Activated CD8-positive, alpha-beta T cell treated with anti-CD3 and anti-CD28 coated beads for 36 hours (primary cell): ENCODE results near the gene MEF2D. TPM values are rescaled to one million over a fixed set of nuclear protein-coding genes. Genes with fewer than 3 reads are reported as not detected.

ENCODE experiments used
- ATAC-seq: fragments of 200-7000 bp; cut with Tn5 transposase; one replicate; pipeline ENCODE4 v1.10.0; 2021; ENCODE audit warnings: mild to moderate bottlenecking, moderate library complexity
- CTCF ChIA-PET: fragments of 350-600 bp; sonication (Branson Sonifier 250); formaldehyde crosslinking; loops from one replicate; lab custom pipeline; 2021; ENCODE audit warnings: antibody characterized with exemption; lab: Charles Lee
- POLR2A ChIA-PET: fragments of 350-600 bp; sonication (Branson Sonifier 250); formaldehyde crosslinking; loops from one replicate; lab custom pipeline; 2021; ENCODE audit warnings: antibody characterized with exemption; lab: Charles Lee
- DNase-seq: peaks from one replicate; pipeline ENCODE4 v3.0.0-alpha.2; 2020
- H3K27ac Mint-ChIP-seq: one replicate; pipeline ENCODE4 v1.8.0; 2021; ENCODE audit warnings: mild to moderate bottlenecking, mixed read lengths
- H3K27me3 Mint-ChIP-seq: one replicate; pipeline ENCODE4 v1.8.0; 2021; ENCODE audit warnings: mixed read lengths
- H3K36me3 Mint-ChIP-seq: one replicate; pipeline ENCODE4 v1.8.0; 2021; ENCODE audit warnings: low read depth, mixed read lengths
- H3K4me1 Mint-ChIP-seq: one replicate; pipeline ENCODE4 v1.8.0; 2021; ENCODE audit warnings: low read depth, mixed read lengths
- H3K4me3 Mint-ChIP-seq: one replicate; pipeline ENCODE4 v1.8.0; 2021; ENCODE audit warnings: mild to moderate bottlenecking, moderate library complexity, mixed read lengths
- H3K9me3 Mint-ChIP-seq: one replicate; pipeline ENCODE4 v1.8.0; 2021; ENCODE audit warnings: mixed read lengths
- CTCF ChIP-seq: fragments of 200-600 bp; IDR thresholded peaks from one replicate; pipeline ENCODE4 v1.8.0; 2022; ENCODE audit warnings: antibody characterized with exemption, mild to moderate bottlenecking
- intact Hi-C: fragments of 100-400 bp; cut with micrococcal nuclease; formaldehyde crosslinking; loops from one replicate; pipeline ENCODE4 v1.10.0; 2022
- total RNA-seq, 2 experiments: library from RNA; stranded (reverse); gene quantifications; one replicate each; pipeline ENCODE4 v1.2.3, GENCODE V29; 2021

The MEF2D gene
- total RNA-seq, 2 experiments from 2014 or later, result 35.3 to 35.8 TPM

GRCh38 chr1:156423422-156424352 is 76.9 kb downstream of the MEF2D start:
- ChIA-PET POLR2A (interaction anchor here (1.0 to 1.4 kb wide), 3 partner anchors 9 to 148 kb away, joined by 3 to 4 read pairs (median 3); no protein-coding TSS in a partner anchor), CTCF (interaction anchor here (0.7 to 16.7 kb wide), 5 partner anchors 9 to 39 kb away, joined by 3 to 177 read pairs (median 5); no protein-coding TSS in a partner anchor)
- H3K36me3 Mint-ChIP-seq, result no peaks in the 10 kb centered on the region
- no peak overlapping the region for H3K27ac Mint-ChIP-seq
- no peak for ATAC-seq
- H3K4me1 Mint-ChIP-seq, result peaks cover 18% of the 10 kb centered on the region
- no peak for TF ChIP-seq CTCF
- no peaks in the 10 kb centered on the region for H3K9me3 Mint-ChIP-seq
- no peak overlapping the region for H3K4me3 Mint-ChIP-seq
- intact Hi-C loops, result no loop called here
- DNase-seq, result no peak
- H3K27me3 Mint-ChIP-seq, result peaks cover 74% of the 10 kb centered on the region

- no peak for ATAC-seq
- POLR2A ChIA-PET, result interaction anchor here (0.7 to 1.0 kb wide), 2 partner anchors 8 to 10 kb away, joined by 3 read pairs; no protein-coding TSS in a partner anchor
Observed at GRCh38 chr1:156422602-156423091, 77.9 kb downstream of the MEF2D start.

GRCh38 chr1:156421939-156422601 is 78.5 kb downstream of the MEF2D start:
- peaks cover 71% of the 10 kb centered on the region for H3K27me3 Mint-ChIP-seq
- H3K27ac Mint-ChIP-seq, result no peak overlapping the region
- ATAC-seq (no peak), DNase-seq (no peak)
- no peak for TF ChIP-seq CTCF
- no peaks in the 10 kb centered on the region for H3K36me3 Mint-ChIP-seq
- POLR2A ChIA-PET, result interaction anchor here (0.7 kb wide), 1 partner anchor 10 kb away, joined by 3 read pairs; no protein-coding TSS in a partner anchor
- peak overlapping the region; percentile 54 for H3K4me3 Mint-ChIP-seq
- peaks cover 18% of the 10 kb centered on the region for H3K4me1 Mint-ChIP-seq
- CTCF ChIA-PET, result interaction anchor here (0.7 to 16.7 kb wide), 5 partner anchors 18 to 205 kb away, joined by 3 to 177 read pairs (median 3); no protein-coding TSS in a partner anchor
- intact Hi-C loops, result no loop called here
- no peaks in the 10 kb centered on the region for H3K9me3 Mint-ChIP-seq

More at GRCh38 chr1:156422602-156423091, 77.9 kb downstream of the MEF2D start:
- CTCF ChIA-PET, result interaction anchor here (1.0 to 16.7 kb wide), 4 partner anchors 10 to 38 kb away, joined by 3 to 177 read pairs (median 21); no protein-coding TSS in a partner anchor
- intact Hi-C loops, result no loop called here
- H3K4me3 Mint-ChIP-seq, result no peak overlapping the region
- H3K9me3 Mint-ChIP-seq, result no peaks in the 10 kb centered on the region
- no peak for DNase-seq
- H3K36me3 Mint-ChIP-seq, result no peaks in the 10 kb centered on the region
- peaks cover 72% of the 10 kb centered on the region for H3K27me3 Mint-ChIP-seq
- no peak overlapping the region for H3K27ac Mint-ChIP-seq
- peaks cover 18% of the 10 kb centered on the region for H3K4me1 Mint-ChIP-seq
- TF ChIP-seq CTCF, result no peak

GRCh38 chr1:156421062-156421938 is 79.3 kb downstream of the MEF2D start:
- Mint-ChIP-seq H3K27ac (no peak overlapping the region), H3K36me3 (no peaks in the 10 kb centered on the region), H3K9me3 (no peaks in the 10 kb centered on the region), H3K4me3 (peak overlapping the region; percentile 72), H3K4me1 (peaks cover 18% of the 10 kb centered on the region), H3K27me3 (peaks cover 71% of the 10 kb centered on the region)
- ATAC-seq (peak; percentile 88), DNase-seq (peak; percentile 85)
- intact Hi-C loops, result no loop called here
- ChIA-PET CTCF (interaction anchor here (0.7 to 16.7 kb wide), 5 partner anchors 19 to 206 kb away, joined by 3 to 177 read pairs (median 3); no protein-coding TSS in a partner anchor), POLR2A (no interaction called here)
- no peak for TF ChIP-seq CTCF
